ENCODE measurements around the gene PRR20E.
"Not testable (repeated sequence)": the region's sequence is repeated elsewhere in the genome, so short reads cannot be mapped to it uniquely, and the experiment has no call there.

PRR20E gene

DNA sequence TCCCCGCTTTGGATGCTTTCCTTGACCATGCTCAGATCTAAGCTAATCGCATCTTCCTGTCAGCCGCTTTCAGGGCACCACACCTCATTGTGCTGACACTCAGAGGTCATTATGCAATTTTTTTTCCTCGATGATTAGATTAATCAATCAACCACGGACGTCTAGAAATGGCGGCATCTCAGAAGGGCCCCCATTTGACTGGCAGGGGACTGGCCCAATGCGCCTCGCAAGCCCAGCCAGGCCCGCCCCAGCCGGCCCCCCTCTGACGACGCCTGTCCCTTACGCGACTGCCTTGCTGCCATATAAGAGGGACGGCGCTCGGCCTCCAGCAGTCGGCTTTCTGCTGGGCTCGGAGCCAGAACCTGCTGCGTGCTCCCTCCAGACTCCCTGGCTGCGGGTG, at the start of gene PRR20E:
TSS of gene PRR20E (plus strand) at position 301 of the 400 bp plus-strand sequence. CDS start 387 bp downstream, outside the sequence.
- DNase-seq, result not testable (repeated sequence)

DNA sequence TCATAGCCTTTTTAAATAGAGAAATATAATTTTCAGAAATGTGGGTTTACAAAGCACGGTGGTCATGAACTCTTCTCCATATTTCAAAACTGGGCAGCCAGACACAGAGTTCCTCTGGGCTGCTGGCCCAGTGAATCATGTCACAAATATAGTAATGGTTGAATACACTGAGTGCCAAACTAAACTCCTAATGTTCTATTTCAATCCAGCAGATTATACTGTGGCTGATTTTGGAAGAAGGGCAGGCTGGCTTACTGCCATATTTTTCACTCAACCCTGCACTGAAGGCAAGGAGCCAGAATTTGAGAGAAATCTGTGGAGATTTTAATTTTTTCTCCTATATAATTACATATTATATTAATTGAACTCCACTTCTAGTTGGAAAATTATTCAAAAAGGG, 43.3 kb upstream of the PRR20E start:
- DNase-seq, result peak; percentile 88

DNA sequence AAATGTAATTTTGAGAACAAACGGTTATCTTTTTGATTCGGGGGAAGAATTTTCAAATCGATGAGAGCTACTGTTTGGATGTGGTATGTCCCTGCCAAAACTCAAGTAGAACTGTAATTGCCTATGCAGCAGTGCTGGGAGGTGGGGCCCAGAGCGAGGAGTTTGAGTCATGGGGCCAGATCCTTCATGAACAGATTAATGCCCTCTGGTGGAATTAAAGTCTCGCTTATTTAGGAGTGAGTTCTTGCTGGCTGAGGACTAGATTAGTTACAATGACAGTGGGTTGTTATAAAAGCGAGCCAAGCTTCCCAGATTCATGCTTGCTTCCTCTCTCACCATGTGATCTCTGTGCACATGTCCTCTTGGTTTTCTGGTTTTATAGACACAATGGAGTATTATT, 38.1 kb upstream of the PRR20E start:
- no peak for DNase-seq

DNA sequence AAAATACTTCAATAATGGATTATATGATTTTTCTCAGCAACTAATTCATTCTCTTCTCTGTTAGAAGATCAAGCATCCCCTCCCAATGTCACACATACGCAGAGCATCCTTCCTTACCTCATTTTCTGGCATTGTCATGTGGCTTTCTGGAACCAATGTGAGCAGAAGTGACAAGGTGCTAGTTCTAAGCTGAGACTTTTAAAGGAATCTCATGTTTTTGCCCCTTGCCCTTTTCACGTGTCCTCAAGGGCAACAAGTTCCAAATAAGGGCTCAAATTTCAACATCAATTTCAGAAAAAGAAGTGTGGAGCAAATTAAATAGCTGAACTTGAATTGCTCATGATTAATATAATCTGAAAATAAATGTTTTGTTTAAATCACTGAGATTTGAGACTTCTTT, 30.9 kb upstream of the PRR20E start:
- DNase-seq, result no peak

DNA sequence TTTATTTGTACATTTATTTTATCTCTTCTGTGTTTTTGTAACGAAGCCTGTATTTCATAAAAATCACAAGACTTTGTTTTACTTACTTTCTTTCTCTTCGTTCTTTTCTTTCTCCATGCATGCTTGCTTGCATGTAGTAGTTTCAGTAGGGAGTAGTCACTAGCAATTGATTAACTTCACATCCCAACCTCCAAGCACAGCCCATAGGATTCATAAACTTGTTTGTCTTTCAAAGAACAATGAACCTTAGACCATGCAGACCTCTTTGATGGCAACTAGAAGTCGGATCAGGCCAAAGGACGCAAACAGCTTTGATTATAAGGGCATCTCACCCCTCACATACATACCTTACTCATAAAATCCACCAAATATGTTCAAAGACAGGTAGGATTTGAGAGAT, 29.4 kb upstream of the PRR20E start:
- DNase-seq, result no peak

DNA sequence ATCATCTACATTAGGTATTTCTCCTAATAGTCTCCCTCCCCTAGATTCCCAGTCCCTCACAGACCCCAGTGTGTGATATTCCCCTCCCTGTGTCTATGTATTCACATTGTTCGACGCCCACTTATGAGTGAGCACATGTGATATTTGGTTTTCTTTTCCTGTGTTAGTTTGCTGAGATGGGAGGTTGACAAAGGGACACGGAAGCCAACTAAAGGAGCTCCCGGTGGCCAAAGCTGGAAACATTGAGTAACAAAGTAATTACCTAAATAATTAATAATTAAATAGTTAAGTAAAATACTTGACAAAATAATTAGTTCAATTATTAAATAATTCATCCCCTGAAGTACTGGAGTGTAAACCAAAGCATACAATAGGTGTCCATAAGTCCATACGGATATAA, 28.0 kb upstream of the PRR20E start:
- no peak for DNase-seq

DNA sequence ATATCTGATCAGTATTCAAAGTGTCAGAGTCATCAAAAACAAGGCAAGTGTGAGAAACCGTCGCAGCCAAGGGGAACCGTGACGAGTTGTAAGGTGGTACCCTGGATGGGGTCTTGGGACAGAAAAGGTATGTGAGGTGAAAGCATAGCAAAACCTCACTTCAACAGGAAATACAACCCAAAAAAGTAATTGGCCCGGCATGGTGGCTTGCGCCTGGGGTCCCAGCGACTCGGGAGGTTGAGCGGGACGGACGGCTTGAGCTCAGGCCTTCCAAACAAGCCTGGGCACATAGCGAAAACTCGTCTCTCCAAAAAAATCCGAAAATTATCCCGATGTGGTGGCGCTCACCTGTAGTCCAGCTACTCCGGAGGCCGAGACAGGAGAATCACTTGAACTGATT, 27.2 kb upstream of the PRR20E start:
- not testable (repeated sequence) for DNase-seq

DNA sequence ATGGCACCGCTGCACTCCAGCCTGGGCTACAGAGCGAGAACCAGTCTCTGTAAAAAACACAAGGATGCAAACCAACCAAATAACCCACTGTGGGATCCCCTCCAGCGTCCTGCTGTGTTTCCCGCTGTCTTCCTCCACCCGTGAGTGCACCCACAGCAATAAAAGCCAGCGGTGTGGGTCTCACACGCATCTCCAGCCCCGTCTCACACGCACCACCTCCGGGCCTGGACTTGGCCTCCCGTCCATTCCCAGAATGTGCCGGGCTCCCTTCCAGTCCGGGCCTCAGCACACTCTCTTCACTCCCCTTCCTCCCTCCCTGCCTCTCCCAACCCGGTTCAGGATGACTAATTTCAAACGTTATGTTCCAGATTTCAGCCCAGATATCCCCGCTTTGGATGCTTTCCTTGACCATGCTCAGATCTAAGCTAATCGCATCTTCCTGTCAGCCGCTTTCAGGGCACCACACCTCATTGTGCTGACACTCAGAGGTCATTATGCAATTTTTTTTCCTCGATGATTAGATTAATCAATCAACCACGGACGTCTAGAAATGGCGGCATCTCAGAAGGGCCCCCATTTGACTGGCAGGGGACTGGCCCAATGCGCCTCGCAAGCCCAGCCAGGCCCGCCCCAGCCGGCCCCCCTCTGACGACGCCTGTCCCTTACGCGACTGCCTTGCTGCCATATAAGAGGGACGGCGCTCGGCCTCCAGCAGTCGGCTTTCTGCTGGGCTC, 26.6 kb upstream of the PRR20E start, which contains the start of gene PRR20A:
TSS of gene PRR20A (plus strand) at position 684 of the 734 bp plus-strand sequence. CDS start 387 bp downstream, outside the sequence.
- not testable (repeated sequence) for DNase-seq

DNA sequence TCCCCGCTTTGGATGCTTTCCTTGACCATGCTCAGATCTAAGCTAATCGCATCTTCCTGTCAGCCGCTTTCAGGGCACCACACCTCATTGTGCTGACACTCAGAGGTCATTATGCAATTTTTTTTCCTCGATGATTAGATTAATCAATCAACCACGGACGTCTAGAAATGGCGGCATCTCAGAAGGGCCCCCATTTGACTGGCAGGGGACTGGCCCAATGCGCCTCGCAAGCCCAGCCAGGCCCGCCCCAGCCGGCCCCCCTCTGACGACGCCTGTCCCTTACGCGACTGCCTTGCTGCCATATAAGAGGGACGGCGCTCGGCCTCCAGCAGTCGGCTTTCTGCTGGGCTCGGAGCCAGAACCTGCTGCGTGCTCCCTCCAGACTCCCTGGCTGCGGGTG, 19.8 kb upstream of the PRR20E start, which contains the start of gene PRR20B:
TSS of gene PRR20B (plus strand) at position 301 of the 400 bp plus-strand sequence. CDS start 387 bp downstream, outside the sequence.
- DNase-seq, result not testable (repeated sequence)

DNA sequence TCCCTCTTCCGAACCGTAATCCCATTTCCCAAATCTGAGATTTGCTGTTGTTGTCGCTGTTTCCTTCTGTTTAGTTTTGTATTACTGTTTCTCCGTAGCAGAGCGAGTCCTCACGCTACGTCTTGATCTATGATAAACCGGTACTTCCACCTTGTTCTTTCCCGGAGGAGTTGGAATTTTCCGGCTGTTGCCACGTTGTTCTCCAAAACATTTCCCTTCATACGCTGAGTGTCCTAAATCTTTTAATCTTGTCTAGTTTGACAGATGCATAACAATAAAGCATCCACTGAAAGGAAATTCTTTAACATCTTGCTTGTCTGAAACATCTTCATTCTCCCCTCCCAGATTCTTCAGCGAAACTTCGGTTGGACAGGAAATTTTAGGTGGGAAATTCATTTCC, 18.9 kb upstream of the PRR20E start:
- DNase-seq, result not testable (repeated sequence)

DNA sequence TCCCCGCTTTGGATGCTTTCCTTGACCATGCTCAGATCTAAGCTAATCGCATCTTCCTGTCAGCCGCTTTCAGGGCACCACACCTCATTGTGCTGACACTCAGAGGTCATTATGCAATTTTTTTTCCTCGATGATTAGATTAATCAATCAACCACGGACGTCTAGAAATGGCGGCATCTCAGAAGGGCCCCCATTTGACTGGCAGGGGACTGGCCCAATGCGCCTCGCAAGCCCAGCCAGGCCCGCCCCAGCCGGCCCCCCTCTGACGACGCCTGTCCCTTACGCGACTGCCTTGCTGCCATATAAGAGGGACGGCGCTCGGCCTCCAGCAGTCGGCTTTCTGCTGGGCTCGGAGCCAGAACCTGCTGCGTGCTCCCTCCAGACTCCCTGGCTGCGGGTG, 13.2 kb upstream of the PRR20E start, which contains the start of gene PRR20C:
TSS of gene PRR20C (plus strand) at position 301 of the 400 bp plus-strand sequence. CDS start 387 bp downstream, outside the sequence.
- not testable (repeated sequence) for DNase-seq

DNA sequence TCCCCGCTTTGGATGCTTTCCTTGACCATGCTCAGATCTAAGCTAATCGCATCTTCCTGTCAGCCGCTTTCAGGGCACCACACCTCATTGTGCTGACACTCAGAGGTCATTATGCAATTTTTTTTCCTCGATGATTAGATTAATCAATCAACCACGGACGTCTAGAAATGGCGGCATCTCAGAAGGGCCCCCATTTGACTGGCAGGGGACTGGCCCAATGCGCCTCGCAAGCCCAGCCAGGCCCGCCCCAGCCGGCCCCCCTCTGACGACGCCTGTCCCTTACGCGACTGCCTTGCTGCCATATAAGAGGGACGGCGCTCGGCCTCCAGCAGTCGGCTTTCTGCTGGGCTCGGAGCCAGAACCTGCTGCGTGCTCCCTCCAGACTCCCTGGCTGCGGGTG, 6.7 kb upstream of the PRR20E start, which contains the start of gene PRR20D:
TSS of gene PRR20D (plus strand) at position 301 of the 400 bp plus-strand sequence. CDS start 387 bp downstream, outside the sequence.
- not testable (repeated sequence) for DNase-seq

DNA sequence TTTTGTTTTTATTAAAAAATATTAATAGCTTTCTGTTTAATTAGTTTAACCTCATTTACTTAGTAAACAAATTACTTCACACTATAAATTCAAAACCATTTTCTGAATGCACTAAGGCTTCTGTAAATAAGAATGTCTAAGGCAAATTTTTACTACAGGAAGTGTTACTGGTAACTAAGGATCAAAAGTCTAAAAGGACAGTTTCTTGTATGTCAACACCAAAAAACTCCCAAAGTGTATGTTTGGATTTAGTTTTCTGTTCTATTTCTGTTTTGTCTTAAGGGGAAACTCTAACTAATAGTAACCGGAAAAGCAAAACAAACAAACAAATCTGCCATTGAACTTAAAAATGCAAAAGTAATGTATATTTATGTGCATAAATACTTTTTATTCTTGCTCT, 24.7 kb downstream of the PRR20E start:
- no peak for DNase-seq

DNA sequence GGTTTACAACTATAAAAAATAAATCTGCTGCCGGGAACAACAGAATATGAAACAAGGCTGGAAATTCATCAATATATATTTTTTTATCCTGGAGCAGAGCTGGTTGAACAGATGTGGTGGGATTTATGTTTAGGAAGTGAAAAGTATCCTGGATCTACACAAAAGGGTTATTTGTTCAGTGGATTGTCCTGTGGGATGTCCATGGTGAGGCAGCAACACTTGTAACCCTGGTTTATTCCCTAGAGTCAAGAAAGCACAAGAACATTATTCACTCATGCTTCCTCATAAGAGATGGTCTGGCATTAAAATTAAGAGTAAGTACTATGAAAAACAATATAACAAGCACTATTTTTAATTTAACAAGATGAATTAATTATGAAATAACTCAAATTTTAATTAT, 46.0 kb downstream of the PRR20E start:
- DNase-seq, result no peak
